Endothelial cell of umbilical vein (primary cell): Measurements from ENCODE around the gene BLM. TPM values are rescaled to one million over a fixed set of nuclear protein-coding genes. Genes with fewer than 3 reads are reported as not detected.

Experiments
- BruUV-seq: library from RNA; stranded (reverse); fragments of 400-500 nt; replicated peaks from 2 replicates; lab custom pipeline; 2021; lab: Mats Ljungman, UMichigan
- CTCF ChIA-PET: fragments of 300-600, 350-600 bp; sonication (Branson Sonifier 250); formaldehyde crosslinking; loops from one replicate; lab custom pipeline; 2021; ENCODE audit warnings: antibody characterized with exemption, inconsistent platforms; lab: Charles Lee
- POLR2A ChIA-PET: fragments of 300-600, 350-600 bp; sonication (Branson Sonifier 250); formaldehyde crosslinking; loops from one replicate; lab custom pipeline; 2021; ENCODE audit warnings: antibody characterized with exemption, inconsistent platforms; lab: Charles Lee
- DNase-seq: peaks from one replicate; pipeline ENCODE4 v3.0.0-alpha.2; 2011; ENCODE audit warnings: low read depth, low spot score
- FAIRE-seq: peaks from 2 replicates; lab custom pipeline; 2011; peaks lifted over from hg19 to GRCh38; lab: Jason Lieb, UNC
- H2AFZ ChIP-seq: 2 replicates; pipeline ENCODE4 v1.6.0; 2012; ENCODE audit warnings: low read depth, low read length, control low read depth, inconsistent platforms
- H3K27ac ChIP-seq: 2 replicates; pipeline ENCODE4 v1.5.1; 2011; ENCODE audit warnings: low read depth, mild to moderate bottlenecking, control low read depth, low read length, moderate library complexity; ENCODE audit not compliant: insufficient read depth
- H3K27me3 ChIP-seq, 2 experiments: 2 replicates each; pipeline versions ENCODE4 v1.6.0 to v1.6.1; 2011; ENCODE audit warnings: low read length in 2 of 2, mixed read lengths in 1 of 2; ENCODE audit not compliant: control insufficient read depth in 2 of 2, insufficient read depth in 2 of 2
- H3K36me3 ChIP-seq, 2 experiments: 2 replicates in 1 of 2; 3 replicates in 1 of 2; pipeline ENCODE4 v1.5.1; 2011; ENCODE audit warnings: low read length in 2 of 2, mild to moderate bottlenecking in 1 of 2, moderate library complexity in 1 of 2; ENCODE audit not compliant: control insufficient read depth in 2 of 2, insufficient read depth in 2 of 2; ENCODE audit errors: extremely low read depth in 1 of 2
- H3K4me1 ChIP-seq: 3 replicates; pipeline ENCODE4 v1.5.1; 2011; ENCODE audit warnings: mild to moderate bottlenecking, low read length; ENCODE audit not compliant: control insufficient read depth, insufficient read depth; ENCODE audit errors: extremely low read depth
- H3K4me2 ChIP-seq: 2 replicates; pipeline ENCODE4 v1.6.1; 2011; ENCODE audit warnings: low read length, control low read depth, mixed read lengths; ENCODE audit not compliant: insufficient read depth
- H3K4me3 ChIP-seq, 3 experiments: fragments of 200-600 bp in 1 of 3; sonication (generic), shearing (Covaris generic) in 1 of 3; replicated peaks in 1 of 3; 2 replicates each; pipeline ENCODE4 v1.5.1; 2011 to 2016; ENCODE audit warnings: control low read depth in 3 of 3, low read length in 3 of 3, mild to moderate bottlenecking in 2 of 3, inconsistent platforms in 1 of 3, low read depth in 1 of 3, moderate library complexity in 1 of 3; ENCODE audit not compliant: insufficient read depth in 1 of 3
- H3K79me2 ChIP-seq: 2 replicates; pipeline ENCODE4 v1.6.0; 2012; ENCODE audit warnings: low read length, inconsistent platforms; ENCODE audit not compliant: control insufficient read depth, insufficient read depth
- H3K9ac ChIP-seq: replicated peaks from 2 replicates; pipeline ENCODE3; 2011; ENCODE audit warnings: low read length, control low read depth; ENCODE audit not compliant: insufficient read depth; ENCODE audit errors: extremely low read depth
- H3K9me1 ChIP-seq: replicated peaks from 3 replicates; pipeline ENCODE4 v1.6.0; 2011; ENCODE audit warnings: mild to moderate bottlenecking, low read length; ENCODE audit not compliant: control insufficient read depth, insufficient read depth; ENCODE audit errors: extremely low read depth
- H3K9me3 ChIP-seq: replicated peaks from 2 replicates; pipeline ENCODE4 v1.5.1; 2012; ENCODE audit warnings: low read length, inconsistent platforms; ENCODE audit not compliant: control insufficient read depth, insufficient read depth
- H4K20me1 ChIP-seq: replicated peaks from 2 replicates; pipeline ENCODE3; 2011; ENCODE audit warnings: mild to moderate bottlenecking, low read length; ENCODE audit not compliant: control insufficient read depth, insufficient read depth; ENCODE audit errors: extremely low read depth
- EZH2 ChIP-seq: IDR thresholded peaks from 2 replicates; pipeline ENCODE4 v1.6.1; 2012; ENCODE audit warnings: borderline replicate concordance, low read depth, mild to moderate bottlenecking, moderate library complexity, low read length, inconsistent platforms; ENCODE audit not compliant: severe bottlenecking
- FOS ChIP-seq: IDR thresholded peaks from 2 replicates; pipeline ENCODE4 v1.6.1; 2011; ENCODE audit warnings: mild to moderate bottlenecking, low read length, moderate library complexity, borderline replicate concordance; ENCODE audit not compliant: insufficient read depth
- GATA2 ChIP-seq: IDR thresholded peaks from 2 replicates; pipeline ENCODE4 v1.7.0; 2011; ENCODE audit warnings: low read depth, mild to moderate bottlenecking, moderate library complexity, mixed read lengths, low read length; ENCODE audit not compliant: insufficient read length, insufficient read depth
- JUN ChIP-seq: IDR thresholded peaks from 2 replicates; pipeline ENCODE4 v1.6.1; 2011; ENCODE audit warnings: borderline replicate concordance, low read depth; ENCODE audit not compliant: insufficient read length, insufficient read depth
- MYC ChIP-seq: IDR thresholded peaks from one replicate; pipeline ENCODE4 v1.6.1; 2011; ENCODE audit warnings: mild to moderate bottlenecking, low read depth, low read length
- POLR2A ChIP-seq: IDR thresholded peaks from 2 replicates; pipeline ENCODE4 v1.6.1; 2012; ENCODE audit warnings: low read depth, mild to moderate bottlenecking, control low read depth, low read length
- POLR2AphosphoS5 ChIP-seq: IDR thresholded peaks from 2 replicates; pipeline ENCODE4 v1.6.1; 2012; ENCODE audit warnings: low read depth, mild to moderate bottlenecking, control low read depth, low read length, moderate library complexity; ENCODE audit not compliant: insufficient read depth
- dilution Hi-C: fragments of 300-500 bp; cut with MboI; formaldehyde crosslinking; loops from one replicate; pipeline ENCODE4 v1.15.0; 2019; ENCODE audit warnings: low sequenced_read_pairs; ENCODE audit not compliant: extremely low pct_ligation_motif_present
- intact Hi-C: fragments of 100-400 bp; cut with micrococcal nuclease; formaldehyde crosslinking; loops from one replicate; pipeline ENCODE4 v1.10.0; 2022
- polyA plus RNA-seq, 4 experiments: library from polyadenylated mRNA; depleted of rRNA in 3 of 4; stranded (reverse) in 3 of 4; unstranded in 1 of 4; fragments of >200 nt; gene quantifications; 2 replicates each; pipeline versions ENCODE4 v1.2.1 to v1.2.3, GENCODE V29; 2011 to 2012; ENCODE audit warnings: missing spikeins in 1 of 4
- total RNA-seq: library from RNA; stranded (reverse); gene quantifications from 2 replicates; pipeline ENCODE4 v1.2.3, GENCODE V29; 2021
- TF ChIP-seq, protein P1 (sequence below), 2 donors: IDR thresholded peaks; 1 replicate in 1 of 2; 2 replicates in 1 of 2; pipeline ENCODE4 v1.5.1; 2011; ENCODE audit warnings: low read length in 2 of 2, mild to moderate bottlenecking in 2 of 2, moderate library complexity in 2 of 2, control low read depth in 1 of 2, inconsistent platforms in 1 of 2, low read depth in 1 of 2; ENCODE audit not compliant: insufficient read depth in 1 of 2; ENCODE audit errors: extremely low read depth in 1 of 2
- TF ChIP-seq, protein P2 (sequence below): IDR thresholded peaks from 2 replicates; pipeline ENCODE4 v1.6.1; 2011; ENCODE audit not compliant: insufficient read depth, insufficient read length

BLM gene
- total and polyA plus RNA-seq, 2 donors (not counting 3 experiments of a cell fraction or from before 2014, with no cell fraction given) = 3.8 to 17.3 TPM

DNA sequence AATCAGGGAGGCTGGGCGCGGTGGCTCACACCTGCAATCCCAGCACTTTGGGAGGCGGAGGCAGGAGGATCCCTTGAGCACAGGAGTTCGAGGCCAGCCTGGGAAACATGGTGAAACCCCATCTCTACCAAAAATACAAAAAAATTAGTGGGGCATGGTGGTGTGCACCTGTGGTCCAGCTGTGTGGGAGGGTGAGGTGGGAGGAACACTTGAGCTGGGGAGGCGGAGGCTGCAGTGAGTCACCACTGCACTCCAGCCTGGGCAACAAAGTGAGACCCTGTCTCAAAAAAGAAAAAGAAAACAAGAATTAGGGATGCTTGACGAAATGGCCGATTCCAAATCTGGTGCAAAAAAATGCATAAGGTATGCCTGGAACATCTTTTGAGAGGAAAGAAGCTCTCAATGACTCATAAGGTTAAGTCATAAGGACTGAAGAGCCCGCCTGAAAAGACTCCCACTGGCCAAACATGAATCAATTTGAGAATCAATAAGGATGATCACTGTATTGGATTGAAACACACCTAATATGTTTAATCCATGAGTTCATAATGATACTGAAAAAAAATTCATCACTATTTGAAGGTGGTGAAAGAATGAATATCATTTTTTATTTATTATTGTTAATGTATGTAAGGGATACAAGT, 27.7 kb downstream of the BLM start:
- H3K27ac ChIP-seq = no peak overlapping the region
- no peak for FAIRE-seq
- dilution Hi-C loops (no loop called here), intact Hi-C loops (no loop called here)
- POLR2A ChIA-PET = no interaction called here
- H3K9ac ChIP-seq = no peak overlapping the region
- H4K20me1 ChIP-seq = no peaks in the 10 kb centered on the region
- H2AFZ ChIP-seq = no peak overlapping the region
- H3K4me3 ChIP-seq = no peak overlapping the region
- CTCF ChIA-PET = no interaction called here
- TF ChIP-seq JUN = no peak
- no peak for TF ChIP-seq EZH2
- TF ChIP-seq, protein P1, sequence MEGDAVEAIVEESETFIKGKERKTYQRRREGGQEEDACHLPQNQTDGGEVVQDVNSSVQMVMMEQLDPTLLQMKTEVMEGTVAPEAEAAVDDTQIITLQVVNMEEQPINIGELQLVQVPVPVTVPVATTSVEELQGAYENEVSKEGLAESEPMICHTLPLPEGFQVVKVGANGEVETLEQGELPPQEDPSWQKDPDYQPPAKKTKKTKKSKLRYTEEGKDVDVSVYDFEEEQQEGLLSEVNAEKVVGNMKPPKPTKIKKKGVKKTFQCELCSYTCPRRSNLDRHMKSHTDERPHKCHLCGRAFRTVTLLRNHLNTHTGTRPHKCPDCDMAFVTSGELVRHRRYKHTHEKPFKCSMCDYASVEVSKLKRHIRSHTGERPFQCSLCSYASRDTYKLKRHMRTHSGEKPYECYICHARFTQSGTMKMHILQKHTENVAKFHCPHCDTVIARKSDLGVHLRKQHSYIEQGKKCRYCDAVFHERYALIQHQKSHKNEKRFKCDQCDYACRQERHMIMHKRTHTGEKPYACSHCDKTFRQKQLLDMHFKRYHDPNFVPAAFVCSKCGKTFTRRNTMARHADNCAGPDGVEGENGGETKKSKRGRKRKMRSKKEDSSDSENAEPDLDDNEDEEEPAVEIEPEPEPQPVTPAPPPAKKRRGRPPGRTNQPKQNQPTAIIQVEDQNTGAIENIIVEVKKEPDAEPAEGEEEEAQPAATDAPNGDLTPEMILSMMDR (IDR thresholded peaks at IDR 0.05; ENCODE audit: extremely low read depth in 1 of 2, insufficient read depth in 1 of 2, low read depth in 1 of 2, low read length in 2 of 2) = no peak
- TF ChIP-seq FOS = no peak
- TF ChIP-seq POLR2A = no peak
- no peak for TF ChIP-seq MYC
- no peak for TF ChIP-seq POLR2AphosphoS5
- no peak for TF ChIP-seq GATA2
- TF ChIP-seq, protein P2, sequence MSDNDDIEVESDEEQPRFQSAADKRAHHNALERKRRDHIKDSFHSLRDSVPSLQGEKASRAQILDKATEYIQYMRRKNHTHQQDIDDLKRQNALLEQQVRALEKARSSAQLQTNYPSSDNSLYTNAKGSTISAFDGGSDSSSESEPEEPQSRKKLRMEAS = no peak
- no peaks in the 10 kb centered on the region for H3K4me1 ChIP-seq
- H3K9me3 ChIP-seq = no peaks in the 10 kb centered on the region
- no peak for DNase-seq
- no TSS peak for BruUV-seq
- peaks cover 14% of the 10 kb centered on the region for H3K79me2 ChIP-seq
- peaks cover 0 to 2% of the 10 kb centered on the region in 2 experiments for H3K36me3 ChIP-seq
- H3K27me3 ChIP-seq = no peaks in the 10 kb centered on the region
- no peak overlapping the region for H3K4me2 ChIP-seq
- H3K9me1 ChIP-seq = no peaks in the 10 kb centered on the region
